ENCODE results near the gene RASL11A.

Gene RASL11A

GRCh38 chr13:27271570-27272096, 1.0 kb downstream of the RASL11A start:
- peak overlapping the region; percentile 76 for H3K9ac ChIP-seq (ENCODE audit: low read length)
- peak overlapping the region; percentile 57 for H3K4me3 ChIP-seq (ENCODE audit: low read length)
- H3K4me1 ChIP-seq (ENCODE audit: control insufficient read depth, insufficient read depth, low read length), result peaks cover 6% of the 10 kb centered on the region
- no peaks in the 10 kb centered on the region for H3K9me3 ChIP-seq (ENCODE audit: control insufficient read depth, low read length)
- no peaks in the 10 kb centered on the region for H3K36me3 ChIP-seq (ENCODE audit: control insufficient read depth, insufficient read depth, low read length)
- peaks cover 8% of the 10 kb centered on the region for H3K27me3 ChIP-seq (ENCODE audit: control insufficient read depth, insufficient read depth, low read length)

GRCh38 chr13:27273658-27274425, 3.2 kb downstream of the RASL11A start:
- Histone ChIP-seq H3K27me3 (ENCODE audit: control insufficient read depth, insufficient read depth, low read length) (peaks cover 8% of the 10 kb centered on the region), H3K4me3 (ENCODE audit: low read length) (no peak overlapping the region), H3K36me3 (ENCODE audit: control insufficient read depth, insufficient read depth, low read length) (no peaks in the 10 kb centered on the region), H3K9ac (ENCODE audit: low read length) (no peak overlapping the region), H3K9me3 (ENCODE audit: control insufficient read depth, low read length) (no peaks in the 10 kb centered on the region), H3K4me1 (ENCODE audit: control insufficient read depth, insufficient read depth, low read length) (peaks cover 6% of the 10 kb centered on the region)

- Histone ChIP-seq H3K27me3 (ENCODE audit: control insufficient read depth, insufficient read depth, low read length) (peaks cover 8% of the 10 kb centered on the region), H3K4me1 (ENCODE audit: control insufficient read depth, insufficient read depth, low read length) (peaks cover 6% of the 10 kb centered on the region), H3K4me3 (ENCODE audit: low read length) (no peak overlapping the region), H3K36me3 (ENCODE audit: control insufficient read depth, insufficient read depth, low read length) (no peaks in the 10 kb centered on the region), H3K9me3 (ENCODE audit: control insufficient read depth, low read length) (no peaks in the 10 kb centered on the region), H3K9ac (ENCODE audit: low read length) (no peak overlapping the region)
Observed at GRCh38 chr13:27274631-27275030, 4.0 kb downstream of the RASL11A start.

GRCh38 chr13:27276188-27276587, 5.6 kb downstream of the RASL11A start:
- Histone ChIP-seq H3K36me3 (ENCODE audit: control insufficient read depth, insufficient read depth, low read length) (no peaks in the 10 kb centered on the region), H3K27me3 (ENCODE audit: control insufficient read depth, insufficient read depth, low read length) (peaks cover 8% of the 10 kb centered on the region), H3K4me1 (ENCODE audit: control insufficient read depth, insufficient read depth, low read length) (peaks cover 5% of the 10 kb centered on the region), H3K9me3 (ENCODE audit: control insufficient read depth, low read length) (no peaks in the 10 kb centered on the region), H3K4me3 (ENCODE audit: low read length) (no peak overlapping the region), H3K9ac (ENCODE audit: low read length) (no peak overlapping the region)

- Histone ChIP-seq H3K36me3 (ENCODE audit: control insufficient read depth, insufficient read depth, low read length) (no peaks in the 10 kb centered on the region), H3K4me1 (ENCODE audit: control insufficient read depth, insufficient read depth, low read length) (no peaks in the 10 kb centered on the region), H3K9ac (ENCODE audit: low read length) (no peak overlapping the region), H3K27me3 (ENCODE audit: control insufficient read depth, insufficient read depth, low read length) (no peaks in the 10 kb centered on the region), H3K4me3 (ENCODE audit: low read length) (no peak overlapping the region), H3K9me3 (ENCODE audit: control insufficient read depth, low read length) (no peaks in the 10 kb centered on the region)
Observed at GRCh38 chr13:27279506-27279905, 8.9 kb downstream of the RASL11A start.

GRCh38 chr13:27280009-27280656, 9.5 kb downstream of the RASL11A start:
- Histone ChIP-seq H3K4me1 (ENCODE audit: control insufficient read depth, insufficient read depth, low read length) (no peaks in the 10 kb centered on the region), H3K9me3 (ENCODE audit: control insufficient read depth, low read length) (no peaks in the 10 kb centered on the region), H3K36me3 (ENCODE audit: control insufficient read depth, insufficient read depth, low read length) (no peaks in the 10 kb centered on the region), H3K9ac (ENCODE audit: low read length) (no peak overlapping the region), H3K4me3 (ENCODE audit: low read length) (no peak overlapping the region), H3K27me3 (ENCODE audit: control insufficient read depth, insufficient read depth, low read length) (no peaks in the 10 kb centered on the region)

GRCh38 chr13:27280841-27281240, 10.2 kb downstream of the RASL11A start:
- no peaks in the 10 kb centered on the region for H3K4me1 ChIP-seq (ENCODE audit: control insufficient read depth, insufficient read depth, low read length)
- H3K9ac ChIP-seq (ENCODE audit: low read length), result no peak overlapping the region
- no peaks in the 10 kb centered on the region for H3K27me3 ChIP-seq (ENCODE audit: control insufficient read depth, insufficient read depth, low read length)
- H3K36me3 ChIP-seq (ENCODE audit: control insufficient read depth, insufficient read depth, low read length), result no peaks in the 10 kb centered on the region
- H3K9me3 ChIP-seq (ENCODE audit: control insufficient read depth, low read length), result no peaks in the 10 kb centered on the region
- no peak overlapping the region for H3K4me3 ChIP-seq (ENCODE audit: low read length)

GRCh38 chr13:27281420-27281819, 10.8 kb downstream of the RASL11A start:
- H3K4me1 ChIP-seq (ENCODE audit: control insufficient read depth, insufficient read depth, low read length), result no peaks in the 10 kb centered on the region
- H3K36me3 ChIP-seq (ENCODE audit: control insufficient read depth, insufficient read depth, low read length), result no peaks in the 10 kb centered on the region
- H3K4me3 ChIP-seq (ENCODE audit: low read length), result no peak overlapping the region
- no peaks in the 10 kb centered on the region for H3K27me3 ChIP-seq (ENCODE audit: control insufficient read depth, insufficient read depth, low read length)
- H3K9me3 ChIP-seq (ENCODE audit: control insufficient read depth, low read length), result no peaks in the 10 kb centered on the region
- no peak overlapping the region for H3K9ac ChIP-seq (ENCODE audit: low read length)

- no peak overlapping the region for H3K9ac ChIP-seq (ENCODE audit: low read length)
- H3K4me3 ChIP-seq (ENCODE audit: low read length), result no peak overlapping the region
- H3K27me3 ChIP-seq (ENCODE audit: control insufficient read depth, insufficient read depth, low read length), result no peaks in the 10 kb centered on the region
- H3K4me1 ChIP-seq (ENCODE audit: control insufficient read depth, insufficient read depth, low read length), result no peaks in the 10 kb centered on the region
- H3K36me3 ChIP-seq (ENCODE audit: control insufficient read depth, insufficient read depth, low read length), result no peaks in the 10 kb centered on the region
- H3K9me3 ChIP-seq (ENCODE audit: control insufficient read depth, low read length), result no peaks in the 10 kb centered on the region
Observed at GRCh38 chr13:27283906-27284493, 13.4 kb downstream of the RASL11A start.

- H3K9ac ChIP-seq (ENCODE audit: low read length), result no peak overlapping the region
- no peaks in the 10 kb centered on the region for H3K4me1 ChIP-seq (ENCODE audit: control insufficient read depth, insufficient read depth, low read length)
Observed at GRCh38 chr13:27288392-27288791, 17.8 kb downstream of the RASL11A start.

GRCh38 chr13:27289011-27289665, 18.5 kb downstream of the RASL11A start:
- Histone ChIP-seq H3K9me3 (ENCODE audit: control insufficient read depth, low read length) (no peaks in the 10 kb centered on the region), H3K9ac (ENCODE audit: low read length) (no peak overlapping the region), H3K4me1 (ENCODE audit: control insufficient read depth, insufficient read depth, low read length) (no peaks in the 10 kb centered on the region), H3K36me3 (ENCODE audit: control insufficient read depth, insufficient read depth, low read length) (no peaks in the 10 kb centered on the region), H3K27me3 (ENCODE audit: control insufficient read depth, insufficient read depth, low read length) (no peaks in the 10 kb centered on the region), H3K4me3 (ENCODE audit: low read length) (no peak overlapping the region)

More at GRCh38 chr13:27288392-27288791, 17.8 kb downstream of the RASL11A start:
- no peaks in the 10 kb centered on the region for H3K36me3 ChIP-seq (ENCODE audit: control insufficient read depth, insufficient read depth, low read length)
- H3K27me3 ChIP-seq (ENCODE audit: control insufficient read depth, insufficient read depth, low read length), result no peaks in the 10 kb centered on the region
- no peak overlapping the region for H3K4me3 ChIP-seq (ENCODE audit: low read length)
- no peaks in the 10 kb centered on the region for H3K9me3 ChIP-seq (ENCODE audit: control insufficient read depth, low read length)

- no peaks in the 10 kb centered on the region for H3K4me1 ChIP-seq (ENCODE audit: control insufficient read depth, insufficient read depth, low read length)
- H3K36me3 ChIP-seq (ENCODE audit: control insufficient read depth, insufficient read depth, low read length), result no peaks in the 10 kb centered on the region
- H3K27me3 ChIP-seq (ENCODE audit: control insufficient read depth, insufficient read depth, low read length), result no peaks in the 10 kb centered on the region
- no peak overlapping the region for H3K4me3 ChIP-seq (ENCODE audit: low read length)
- H3K9me3 ChIP-seq (ENCODE audit: control insufficient read depth, low read length), result no peaks in the 10 kb centered on the region
- no peak overlapping the region for H3K9ac ChIP-seq (ENCODE audit: low read length)
Observed at GRCh38 chr13:27290715-27291114, 20.1 kb downstream of the RASL11A start.

Data from mucosa of stomach (tissue), 1 donor.